ENCODE measurements around the gene KDM4B. TPM values are rescaled to one million over a fixed set of nuclear protein-coding genes. Genes with fewer than 3 reads are reported as not detected.

KDM4B gene
- total RNA-seq, 1 experiment from 2014 or later = 7.2 TPM

Other genes starting within 250 kb of the KDM4B start
- 27.7 and 47.5 TPM in 2 replicates for gene DPP9, start 245.3 kb upstream of the KDM4B start, total RNA-seq (2014; rRNA removed; shearing (Covaris generic))
- 6.0 and 6.1 TPM in 2 replicates for gene FEM1A, start 177.4 kb upstream of the KDM4B start, total RNA-seq (2014; rRNA removed; shearing (Covaris generic))
- 0.49 and 0.64 TPM in 2 replicates for gene TICAM1, start 137.4 kb upstream of the KDM4B start, total RNA-seq (2014; rRNA removed; shearing (Covaris generic))
- gene PLIN3, start 101.4 kb upstream of the KDM4B start, total RNA-seq (2014; rRNA removed; shearing (Covaris generic)) = 86.6 and 92.1 TPM in 2 replicates
- gene ARRDC5, start 66.2 kb upstream of the KDM4B start, total RNA-seq (2014; rRNA removed; shearing (Covaris generic)) = not detected in 2 replicates
- gene UHRF1, start 59.6 kb upstream of the KDM4B start, total RNA-seq (2014; rRNA removed; shearing (Covaris generic)) = 26.9 and 35.8 TPM in 2 replicates

Data from H4 (cell line).